H9 (cell line): ENCODE measurements around the gene GABRD. TPM values are rescaled to one million over a fixed set of nuclear protein-coding genes. Genes with fewer than 3 reads are reported as not detected.

ENCODE experiments used
- DNase-seq: peaks from one replicate; pipeline ENCODE4 v3.0.0-alpha.2; 2017
- H2AFZ ChIP-seq: one replicate; pipeline ENCODE4 v1.6.1; 2013; ENCODE audit warnings: mild to moderate bottlenecking, low read length, control low read depth, moderate library complexity
- H2AK5ac ChIP-seq: 2 replicates; pipeline ENCODE4 v1.6.1; 2013; ENCODE audit warnings: low read length, control low read depth, mixed read lengths; ENCODE audit not compliant: insufficient read length
- H2BK120ac ChIP-seq: one replicate; pipeline ENCODE4 v1.6.1; 2013; ENCODE audit warnings: low read depth, mild to moderate bottlenecking, low read length, control low read depth, inconsistent platforms; ENCODE audit not compliant: poor library complexity, severe bottlenecking
- H2BK12ac ChIP-seq: 2 replicates; pipeline ENCODE4 v1.6.1; 2013; ENCODE audit warnings: low read length, control low read depth, mixed read lengths, low read depth; ENCODE audit not compliant: insufficient read length
- H2BK15ac ChIP-seq: 2 replicates; pipeline ENCODE4 v1.6.1; 2013; ENCODE audit warnings: low read depth, low read length, control low read depth
- H2BK20ac ChIP-seq: one replicate; pipeline ENCODE4 v1.6.1; 2013; ENCODE audit warnings: low read depth, mild to moderate bottlenecking, low read length, control low read depth, inconsistent platforms; ENCODE audit not compliant: poor library complexity, severe bottlenecking
- H2BK5ac ChIP-seq: 2 replicates; pipeline ENCODE4 v1.6.1; 2013; ENCODE audit warnings: low read length, control low read depth, mixed read lengths; ENCODE audit not compliant: insufficient read length
- H3K14ac ChIP-seq: 2 replicates; pipeline ENCODE4 v1.6.1; 2013; ENCODE audit warnings: low read length, control low read depth; ENCODE audit not compliant: insufficient read depth
- H3K18ac ChIP-seq: 2 replicates; pipeline ENCODE4 v1.6.1; 2013; ENCODE audit warnings: low read depth, mild to moderate bottlenecking, mixed read lengths, low read length, control low read depth; ENCODE audit not compliant: insufficient read length
- H3K23ac ChIP-seq: 2 replicates; pipeline ENCODE4 v1.6.1; 2013; ENCODE audit warnings: low read length, control low read depth, mixed read lengths, low read depth; ENCODE audit not compliant: insufficient read length
- H3K23me2 ChIP-seq: 2 replicates; pipeline ENCODE4 v1.6.1; 2013; ENCODE audit warnings: low read depth, mild to moderate bottlenecking, mixed read lengths, low read length, control low read depth; ENCODE audit not compliant: insufficient read length, poor library complexity, severe bottlenecking
- H3K27ac ChIP-seq: 2 replicates; pipeline ENCODE4 v1.5.1; 2013; ENCODE audit warnings: low read length, control low read depth, mixed read lengths, low read depth; ENCODE audit not compliant: insufficient read length
- H3K27me3 ChIP-seq: 2 replicates; pipeline ENCODE4 v1.6.1; 2013; ENCODE audit warnings: low read length, control low read depth, inconsistent platforms; ENCODE audit not compliant: insufficient read depth
- H3K4ac ChIP-seq: 2 replicates; pipeline ENCODE4 v1.6.1; 2013; ENCODE audit warnings: low read depth, mild to moderate bottlenecking, control low read depth, inconsistent platforms, low read length, moderate library complexity
- H3K4me1 ChIP-seq: 2 replicates; pipeline ENCODE4 v1.6.1; 2013; ENCODE audit warnings: low read length, control low read depth, inconsistent platforms; ENCODE audit not compliant: insufficient read depth
- H3K4me2 ChIP-seq: 2 replicates; pipeline ENCODE4 v1.6.1; 2013; ENCODE audit warnings: low read length, control low read depth, mixed read lengths; ENCODE audit not compliant: insufficient read length, insufficient read depth
- H3K56ac ChIP-seq: 2 replicates; pipeline ENCODE4 v1.6.1; 2013; ENCODE audit warnings: low read depth, mild to moderate bottlenecking, mixed read lengths, low read length, control low read depth; ENCODE audit not compliant: insufficient read length
- H3K79me1 ChIP-seq: 2 replicates; pipeline ENCODE4 v1.6.1; 2013; ENCODE audit warnings: low read depth, mild to moderate bottlenecking, moderate library complexity, low read length, control low read depth, inconsistent platforms; ENCODE audit not compliant: insufficient read depth, poor library complexity, severe bottlenecking
- H3K79me2 ChIP-seq: 2 replicates; pipeline ENCODE4 v1.6.1; 2013; ENCODE audit warnings: low read length, control low read depth, inconsistent platforms; ENCODE audit not compliant: insufficient read depth
- H3K9ac ChIP-seq: 2 replicates; pipeline ENCODE4 v1.6.1; 2013; ENCODE audit warnings: low read length, control low read depth, mixed read lengths; ENCODE audit not compliant: insufficient read length; ENCODE audit errors: extremely low read depth
- H3K9me3 ChIP-seq: one replicate; pipeline ENCODE4 v1.6.1; 2013; ENCODE audit warnings: low read depth, low read length, inconsistent platforms; ENCODE audit not compliant: control insufficient read depth
- H3T11ph ChIP-seq: one replicate; pipeline ENCODE4 v1.6.1; 2013; ENCODE audit warnings: mild to moderate bottlenecking, low read length, control low read depth, inconsistent platforms
- H4K20me1 ChIP-seq: one replicate; pipeline ENCODE4 v1.6.1; 2013; ENCODE audit not compliant: control insufficient read depth, insufficient read length, insufficient read depth
- H4K5ac ChIP-seq: 2 replicates; pipeline ENCODE4 v1.6.1; 2013; ENCODE audit warnings: low read depth, mild to moderate bottlenecking, mixed read lengths, low read length, control low read depth; ENCODE audit not compliant: insufficient read length
- H4K8ac ChIP-seq: replicated peaks from 2 replicates; pipeline ENCODE4 v1.6.1; 2013; ENCODE audit warnings: low read length, control low read depth, mixed read lengths, low read depth; ENCODE audit not compliant: insufficient read length
- H4K91ac ChIP-seq: 2 replicates; pipeline ENCODE4 v1.6.1; 2013; ENCODE audit warnings: low read depth, mild to moderate bottlenecking, moderate library complexity, mixed read lengths, low read length, control low read depth; ENCODE audit not compliant: insufficient read length
- H3K27ac Mint-ChIP-seq, 3 experiments: 2 replicates in 2 of 3; 3 replicates in 1 of 3; pipeline ENCODE4 v1.8.0; 2020 to 2021; ENCODE audit warnings: mixed read lengths in 3 of 3, mild to moderate bottlenecking in 1 of 3, moderate library complexity in 1 of 3
- H3K27me3 Mint-ChIP-seq: 2 replicates; pipeline ENCODE4 v1.8.0; 2021; ENCODE audit warnings: low read depth, mild to moderate bottlenecking, moderate library complexity, mixed read lengths
- H3K36me3 Mint-ChIP-seq, 3 experiments: 2 replicates in 2 of 3; 3 replicates in 1 of 3; pipeline ENCODE4 v1.8.0; 2020 to 2021; ENCODE audit warnings: low read depth in 3 of 3, mixed read lengths in 3 of 3; ENCODE audit not compliant: insufficient read depth in 1 of 3
- H3K4me1 Mint-ChIP-seq, 2 experiments: 2 replicates each; pipeline ENCODE4 v1.8.0; 2020; ENCODE audit warnings: mixed read lengths in 2 of 2
- H3K4me3 Mint-ChIP-seq, 2 experiments: 2 replicates in 1 of 2; 3 replicates in 1 of 2; pipeline ENCODE4 v1.8.0; 2020 to 2021; ENCODE audit warnings: mild to moderate bottlenecking in 2 of 2, mixed read lengths in 2 of 2, moderate library complexity in 1 of 2
- H3K9me3 Mint-ChIP-seq, 2 experiments: 2 replicates in 1 of 2; 3 replicates in 1 of 2; pipeline ENCODE4 v1.8.0; 2020; ENCODE audit warnings: mild to moderate bottlenecking in 2 of 2, mixed read lengths in 2 of 2, moderate library complexity in 1 of 2
- CTCF ChIP-seq: fragments of 200-600 bp; sonication (generic); conservative IDR thresholded peaks from 3 replicates; pipeline ENCODE4 v1.8.0; 2021; ENCODE audit warnings: antibody characterized with exemption, mild to moderate bottlenecking
- WGBS: extraction: QIAGEN DNeasy Blood & Tissue Kit; methylation state at CpG from one replicate; pipeline ENCODE4 v1.1.7; 2013; ENCODE audit warnings: missing lambda C conversion rate, low lambda C conversion rate, mixed read lengths; ENCODE audit not compliant: insufficient read length; ENCODE audit errors: extremely low coverage; 5-methylcytosine and 5-hydroxymethylcytosine counted together
- total RNA-seq: library from RNA; stranded (reverse); gene quantifications from 2 replicates; pipeline ENCODE4 v1.2.1, GENCODE V29; 2021

GABRD gene
- total RNA-seq, 1 experiment from 2014 or later = 0.59 TPM

- Histone ChIP-seq H3K23ac (no peak overlapping the region), H2BK120ac (no peak overlapping the region), H3K56ac (no peak overlapping the region), H3K79me1 (no peaks in the 10 kb centered on the region), H2AFZ (no peak overlapping the region), H3K4me2 (no peak overlapping the region), H3K27me3 (no peaks in the 10 kb centered on the region), H2AK5ac (no peak overlapping the region), H3K9ac (no peak overlapping the region), H3K27ac (no peak overlapping the region), H4K8ac (no peak overlapping the region), H3K18ac (no peak overlapping the region), H4K5ac (no peak overlapping the region), H2BK20ac (no peak overlapping the region), H3K23me2 (no peaks in the 10 kb centered on the region), H3K4me1 (no peaks in the 10 kb centered on the region), H3K14ac (no peak overlapping the region), H3K79me2 (no peaks in the 10 kb centered on the region), H4K20me1 (no peaks in the 10 kb centered on the region), H3K9me3 (no peaks in the 10 kb centered on the region), H3K4ac (no peak overlapping the region), H2BK5ac (no peak overlapping the region), H3T11ph (no peak overlapping the region), H4K91ac (no peak overlapping the region), H2BK15ac (no peak overlapping the region), H2BK12ac (no peak overlapping the region)
- no CpG with 5 or more reads among the region's 19 CpGs for WGBS
- DNase-seq = no peak
- Mint-ChIP-seq H3K4me3 (no peak overlapping the region), H3K9me3 (peaks cover 7 to 10% of the 10 kb centered on the region in 2 experiments; a peak in 4 of 5 replicates), H3K27me3 (no peaks in the 10 kb centered on the region), H3K36me3 (peaks cover 18 to 28% (median 20%) of the 10 kb centered on the region in 3 experiments), H3K4me1 (peaks cover 2 to 5% of the 10 kb centered on the region in 2 experiments; a peak in 1 of 4 replicates), H3K27ac (no peak overlapping the region; a peak in 1 of 7 replicates)
- no peak for TF ChIP-seq CTCF
Observed at GRCh38 chr1:2068951-2069350, 49.8 kb downstream of the GABRD start.
